ENCODE data around the gene SCT.
A peak's percentile ranks its signal among the peaks of the same experiment; 100 is the strongest.

SCT gene

DNA sequence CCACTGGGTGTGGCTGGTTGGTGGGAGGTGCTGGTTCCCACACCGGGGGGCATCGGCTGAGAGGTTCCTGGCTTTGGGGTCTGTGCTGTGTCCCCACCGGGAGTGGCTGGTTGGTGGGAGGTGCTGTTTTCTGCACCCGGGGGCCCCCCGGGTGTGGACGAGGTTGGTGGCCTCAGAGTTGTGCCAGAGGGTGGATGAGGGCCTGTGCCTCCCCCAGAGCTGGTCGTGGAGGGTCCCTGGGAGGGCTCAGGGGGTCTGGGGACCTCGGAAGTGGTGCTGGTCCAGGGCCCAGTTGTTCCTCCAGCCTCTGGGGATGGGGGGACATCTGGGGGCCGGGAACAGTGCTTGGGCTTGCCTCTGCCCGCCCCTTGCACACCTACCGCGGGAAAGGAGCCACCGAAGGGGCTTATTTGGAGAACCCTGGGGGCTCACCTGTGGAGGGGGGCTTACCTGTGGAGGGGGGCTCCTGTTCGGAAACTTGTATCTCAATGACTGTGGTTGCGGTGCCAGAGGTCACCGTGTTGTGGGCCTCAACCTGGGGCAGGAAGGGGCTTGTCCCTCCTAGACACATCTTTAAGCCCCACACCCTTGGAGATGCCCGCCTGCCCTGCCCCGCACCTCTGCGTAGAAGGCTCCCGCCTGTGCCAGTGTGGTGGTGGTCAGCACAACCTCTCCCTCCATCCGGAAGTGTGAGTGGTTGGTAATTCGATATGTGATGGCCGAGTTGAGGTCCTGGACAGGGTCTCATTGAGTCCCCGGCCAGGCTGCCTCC is 7.9 kb downstream of the SCT start:
- no peak for ATAC-seq (ENCODE audit: low read depth)
- no peak for TF ChIP-seq CTCF (IDR thresholded peaks at IDR 0.05; ENCODE audit: poor library complexity, severe bottlenecking)
- peaks cover 3% of the 10 kb centered on the region; the same call in 1 of the 2 replicates for H3K36me3 ChIP-seq (ENCODE audit: low read depth)
- no peaks in the 10 kb centered on the region for H3K27me3 ChIP-seq (ENCODE audit: insufficient read depth, poor library complexity, severe bottlenecking)
- no peak overlapping the region for H3K4me3 ChIP-seq (ENCODE audit: severe bottlenecking)
- peaks cover 5% of the 10 kb centered on the region for H3K4me1 ChIP-seq (ENCODE audit: insufficient read depth, poor library complexity, severe bottlenecking)
- no peak for DNase-seq (ENCODE audit: low spot score)
- no peaks in the 10 kb centered on the region for H3K9me3 ChIP-seq (ENCODE audit: severe bottlenecking)
- H3K27ac ChIP-seq (ENCODE audit: poor library complexity, severe bottlenecking), result no peak overlapping the region

- Histone ChIP-seq H3K4me1 (ENCODE audit: insufficient read depth, poor library complexity, severe bottlenecking) (peaks cover 10% of the 10 kb centered on the region), H3K27me3 (ENCODE audit: insufficient read depth, poor library complexity, severe bottlenecking) (no peaks in the 10 kb centered on the region), H3K27ac (ENCODE audit: poor library complexity, severe bottlenecking) (no peak overlapping the region), H3K9me3 (ENCODE audit: severe bottlenecking) (no peaks in the 10 kb centered on the region), H3K36me3 (ENCODE audit: low read depth) (peaks cover 6% of the 10 kb centered on the region), H3K4me3 (ENCODE audit: severe bottlenecking) (no peak overlapping the region)
- TF ChIP-seq CTCF (IDR thresholded peaks at IDR 0.05; ENCODE audit: poor library complexity, severe bottlenecking), result no peak
- DNase-seq (ENCODE audit: low spot score), result no peak
- no peak for ATAC-seq (ENCODE audit: low read depth)
Measured at GRCh38 chr11:617912-618682, 8.9 kb downstream of the SCT start.

DNA sequence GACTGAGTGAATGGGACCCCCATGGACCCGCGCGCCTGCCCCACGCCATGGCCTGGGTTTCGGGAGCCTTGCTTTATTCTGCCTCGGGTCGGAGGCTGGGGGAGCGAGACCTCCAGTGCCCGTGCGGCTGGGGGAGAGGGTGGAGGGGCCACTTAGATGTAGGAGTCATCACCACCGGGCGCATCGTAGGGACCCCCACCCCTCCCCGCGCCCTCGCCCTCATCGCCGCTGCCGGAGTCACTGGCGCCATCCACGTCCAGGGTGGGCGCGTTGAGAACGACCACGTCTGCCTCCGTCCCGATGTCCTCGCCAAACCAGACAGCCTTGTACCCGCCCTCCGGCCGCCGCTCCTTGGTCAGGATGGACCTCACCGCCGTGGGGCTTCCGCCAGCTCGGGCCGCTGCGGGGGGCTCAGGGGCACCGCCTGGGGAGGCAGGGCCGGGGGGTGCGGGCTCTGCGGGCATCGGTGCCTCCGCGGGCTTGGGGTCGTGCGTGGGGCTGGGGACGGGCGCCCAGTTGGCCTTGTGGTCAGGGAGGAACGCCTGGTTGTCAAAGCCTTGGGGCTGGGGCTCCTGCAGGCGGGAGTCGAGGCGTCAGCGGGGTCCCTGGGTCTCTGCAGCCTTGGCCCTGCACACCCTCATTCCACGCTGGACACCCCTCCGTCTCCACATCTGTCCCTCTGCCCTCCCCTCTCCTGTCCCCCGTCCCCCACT is 9.6 kb downstream of the SCT start:
- no peak overlapping the region for H3K4me3 ChIP-seq (ENCODE audit: severe bottlenecking)
- DNase-seq (ENCODE audit: low spot score) (no peak), ATAC-seq (ENCODE audit: low read depth) (no peak)
- peaks cover 10% of the 10 kb centered on the region for H3K4me1 ChIP-seq (ENCODE audit: insufficient read depth, poor library complexity, severe bottlenecking)
- H3K27me3 ChIP-seq (ENCODE audit: insufficient read depth, poor library complexity, severe bottlenecking), result no peaks in the 10 kb centered on the region
- no peak overlapping the region for H3K27ac ChIP-seq (ENCODE audit: poor library complexity, severe bottlenecking)
- no peak for TF ChIP-seq CTCF (IDR thresholded peaks at IDR 0.05; ENCODE audit: poor library complexity, severe bottlenecking)
- H3K9me3 ChIP-seq (ENCODE audit: severe bottlenecking), result no peaks in the 10 kb centered on the region
- H3K36me3 ChIP-seq (ENCODE audit: low read depth), result peaks cover 13% of the 10 kb centered on the region

DNA sequence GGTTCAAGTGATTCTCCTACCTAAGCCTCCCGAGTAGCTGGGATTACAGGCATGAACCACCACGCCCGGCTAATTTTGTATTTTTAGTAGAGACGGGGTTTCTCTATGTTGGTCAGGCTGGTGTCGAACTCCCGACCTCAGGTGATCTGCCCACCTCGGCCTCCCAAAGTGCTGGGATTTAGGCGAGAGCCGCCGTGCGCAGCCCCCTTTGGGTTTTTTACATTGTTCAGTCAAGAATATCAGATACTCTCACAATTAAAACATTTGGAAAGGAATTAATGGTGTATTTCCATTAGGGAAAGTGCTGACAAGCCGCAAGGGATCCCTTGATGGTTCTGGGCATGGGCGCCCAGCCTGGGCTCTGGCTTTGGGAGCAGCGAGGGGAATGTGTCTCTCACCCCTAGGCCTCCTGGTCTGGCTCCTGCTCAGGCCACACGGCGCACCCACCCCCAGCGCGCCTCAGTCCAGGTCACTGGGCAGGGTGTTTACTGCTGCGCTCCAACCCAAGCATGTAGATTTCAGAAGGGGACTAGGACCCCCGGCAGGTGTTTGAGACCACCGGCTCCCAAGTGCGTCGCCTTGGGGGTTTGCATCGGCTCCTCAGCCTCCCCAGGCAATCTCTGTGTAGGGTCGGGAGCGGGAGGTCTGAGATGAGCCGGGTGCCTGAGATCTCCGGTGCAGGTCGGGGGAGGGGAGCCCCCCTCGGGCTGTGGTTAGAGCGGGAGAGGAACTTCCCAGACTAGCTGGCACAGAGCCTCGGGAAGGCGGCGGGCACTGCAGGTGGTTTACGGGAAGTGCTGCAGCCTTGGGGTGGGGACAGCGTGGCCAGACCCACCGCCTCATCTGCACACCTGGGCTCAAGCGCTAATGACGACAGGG is 10.4 kb downstream of the SCT start:
- Histone ChIP-seq H3K36me3 (ENCODE audit: low read depth) (peaks cover 20% of the 10 kb centered on the region), H3K4me3 (ENCODE audit: severe bottlenecking) (peak overlapping the region; percentile 76), H3K27ac (ENCODE audit: poor library complexity, severe bottlenecking) (peak overlapping the region; percentile 53), H3K27me3 (ENCODE audit: insufficient read depth, poor library complexity, severe bottlenecking) (no peaks in the 10 kb centered on the region), H3K9me3 (ENCODE audit: severe bottlenecking) (no peaks in the 10 kb centered on the region), H3K4me1 (ENCODE audit: insufficient read depth, poor library complexity, severe bottlenecking) (peaks cover 10% of the 10 kb centered on the region)
- ATAC-seq (ENCODE audit: low read depth) (no peak), DNase-seq (ENCODE audit: low spot score) (no peak)
- no peak for TF ChIP-seq CTCF (IDR thresholded peaks at IDR 0.05; ENCODE audit: poor library complexity, severe bottlenecking)

Measured in RWPE2 (cell line).